CD14-positive monocyte (primary cell): Measurements from ENCODE around the gene CARMIL1. TPM values are rescaled to one million over a fixed set of nuclear protein-coding genes. Genes with fewer than 3 reads are reported as not detected.

ENCODE experiments used
- DNase-seq, 3 donors: peaks; one replicate each; pipeline ENCODE4 v3.0.0-alpha.2; 2011 to 2022
- H2AFZ ChIP-seq: 2 replicates; pipeline ENCODE4 v1.6.0; 2012; ENCODE audit warnings: mild to moderate bottlenecking, low read depth, low read length, inconsistent platforms; ENCODE audit not compliant: insufficient read depth, poor library complexity, severe bottlenecking
- H3K27ac ChIP-seq, 2 donors: 1 replicate in 1 of 2; 2 replicates in 1 of 2; pipeline ENCODE4 v1.5.1; 2012 to 2013; ENCODE audit warnings: low read length in 2 of 2, control low read depth in 1 of 2, inconsistent platforms in 1 of 2, low read depth in 1 of 2, mild to moderate bottlenecking in 1 of 2
- H3K27me3 ChIP-seq, 2 donors: one replicate each; pipeline versions ENCODE4 v1.6.0 to v1.6.1; 2011 to 2013; ENCODE audit warnings: low read length in 2 of 2; ENCODE audit not compliant: control insufficient read depth in 2 of 2, insufficient read depth in 2 of 2
- H3K36me3 ChIP-seq, 2 donors: replicated peaks in 1 of 2; 1 replicate in 1 of 2; 2 replicates in 1 of 2; pipeline versions ENCODE4 v1.5.1 to v1.6.1; 2012 to 2013; ENCODE audit warnings: low read length in 2 of 2, control low read depth in 1 of 2, inconsistent platforms in 1 of 2, mild to moderate bottlenecking in 1 of 2; ENCODE audit not compliant: insufficient read depth in 2 of 2, control insufficient read depth in 1 of 2
- H3K4me1 ChIP-seq, 2 donors: 1 replicate in 1 of 2; 2 replicates in 1 of 2; pipeline versions ENCODE4 v1.5.1 to v1.6.1; 2012 to 2013; ENCODE audit warnings: low read length in 2 of 2, control low read depth in 1 of 2, inconsistent platforms in 1 of 2, mild to moderate bottlenecking in 1 of 2, moderate library complexity in 1 of 2; ENCODE audit not compliant: insufficient read depth in 2 of 2, control insufficient read depth in 1 of 2
- H3K4me2 ChIP-seq: replicated peaks from 2 replicates; pipeline ENCODE3; 2012; ENCODE audit warnings: low read length, moderate library complexity, mild to moderate bottlenecking; ENCODE audit not compliant: poor library complexity, severe bottlenecking; ENCODE audit errors: extremely low read depth
- H3K4me3 ChIP-seq, 3 experiments: fragments of 200-600 bp in 1 of 3; sonication (generic) in 1 of 3; replicated peaks in 1 of 3; 1 replicate in 2 of 3; 2 replicates in 1 of 3; pipeline ENCODE4 v1.5.1; 2011 to 2013; ENCODE audit warnings: low read length in 3 of 3, mild to moderate bottlenecking in 3 of 3, control low read depth in 2 of 3, low read depth in 2 of 3, inconsistent platforms in 1 of 3, moderate library complexity in 1 of 3
- H3K79me2 ChIP-seq: 2 replicates; pipeline ENCODE4 v1.6.0; 2012; ENCODE audit warnings: mild to moderate bottlenecking, control low read depth, inconsistent platforms, low read length, moderate library complexity; ENCODE audit not compliant: insufficient read depth
- H3K9ac ChIP-seq: 2 replicates; pipeline ENCODE4 v1.6.0; 2017; ENCODE audit warnings: low read length, mild to moderate bottlenecking; ENCODE audit not compliant: insufficient read depth, poor library complexity, severe bottlenecking
- H3K9me3 ChIP-seq, 2 donors: replicated peaks in 1 of 2; 1 replicate in 1 of 2; 2 replicates in 1 of 2; pipeline versions ENCODE4 v1.5.1 to v1.6.1; 2012 to 2013; ENCODE audit warnings: low read length in 2 of 2, control low read depth in 1 of 2; ENCODE audit not compliant: control insufficient read depth in 1 of 2, insufficient read depth in 1 of 2
- H4K20me1 ChIP-seq: 2 replicates; pipeline ENCODE4 v1.6.0; 2012; ENCODE audit warnings: mild to moderate bottlenecking, low read length, control low read depth, moderate library complexity; ENCODE audit not compliant: insufficient read depth
- H3K27ac Mint-ChIP-seq, 7 donors: one replicate each; pipeline ENCODE4 v1.8.0; 2020; ENCODE audit warnings: mild to moderate bottlenecking in 7 of 7, mixed read lengths in 7 of 7, moderate library complexity in 6 of 7, inconsistent platforms in 2 of 7
- H3K27me3 Mint-ChIP-seq, 3 donors: one replicate each; pipeline ENCODE4 v1.8.0; 2021 to 2022; ENCODE audit warnings: low read depth in 3 of 3, mild to moderate bottlenecking in 3 of 3, mixed read lengths in 3 of 3, moderate library complexity in 3 of 3, inconsistent platforms in 1 of 3
- H3K36me3 Mint-ChIP-seq, 2 donors: one replicate each; pipeline ENCODE4 v1.8.0; 2020; ENCODE audit warnings: mixed read lengths in 2 of 2, inconsistent platforms in 1 of 2, mild to moderate bottlenecking in 1 of 2
- H3K4me1 Mint-ChIP-seq: one replicate; pipeline ENCODE4 v1.8.0; 2020; ENCODE audit warnings: mild to moderate bottlenecking, mixed read lengths
- H3K4me3 Mint-ChIP-seq, 2 donors: one replicate each; pipeline ENCODE4 v1.8.0; 2020; ENCODE audit warnings: mild to moderate bottlenecking in 2 of 2, mixed read lengths in 2 of 2, moderate library complexity in 1 of 2
- H3K9me3 Mint-ChIP-seq, 7 donors: one replicate each; pipeline ENCODE4 v1.8.0; 2020 to 2022; ENCODE audit warnings: mixed read lengths in 7 of 7, mild to moderate bottlenecking in 6 of 7, moderate library complexity in 6 of 7, inconsistent platforms in 2 of 7
- CTCF ChIP-seq: fragments of 200-600 bp; IDR thresholded peaks from one replicate; pipeline ENCODE4 v1.8.0; 2022; ENCODE audit warnings: antibody characterized with exemption, mild to moderate bottlenecking
- WGBS: methylation state at CpG from one replicate; pipeline ENCODE4 v1.1.5; 2013; ENCODE audit warnings: missing lambda C conversion rate; ENCODE audit not compliant: insufficient coverage; 5-methylcytosine and 5-hydroxymethylcytosine counted together
- intact Hi-C, 2 donors: fragments of 100-400 bp; cut with micrococcal nuclease; formaldehyde crosslinking; loops; one replicate each; pipeline versions ENCODE4 v1.15.0 to v1.15.1; 2023
- polyA plus RNA-seq, 3 donors: library from polyadenylated mRNA; depleted of rRNA in 1 of 3; unstranded in 2 of 3; stranded (reverse) in 1 of 3; fragments of 300-500 nt in 2 of 3; fragments of >200 nt in 1 of 3; fragmentation: Illumina TruSeq in 2 of 3; gene quantifications; 1 replicate in 2 of 3; 2 replicates in 1 of 3; pipeline ENCODE4 v1.2.3, GENCODE V29; 2012 to 2021

CARMIL1 gene
- polyA plus RNA-seq, 3 donors, result 0.30 to 0.49 (median 0.41) TPM

- no peak overlapping the region for H3K9ac ChIP-seq
- no peaks in the 10 kb centered on the region for H3K79me2 ChIP-seq
- no peaks in the 10 kb centered on the region for H3K36me3 Mint-ChIP-seq
- no peaks in the 10 kb centered on the region for H3K36me3 ChIP-seq
- no CpG with 5 or more reads among the region's 1 CpG for WGBS
- TF ChIP-seq CTCF, result no peak
- no peak overlapping the region for H3K4me3 Mint-ChIP-seq
- peaks cover 14 to 15% of the 10 kb centered on the region in 2 donors for H3K4me1 ChIP-seq
- H3K27ac ChIP-seq, result no peak overlapping the region
- H3K4me3 ChIP-seq, result no peak overlapping the region
- no peak overlapping the region for H3K27ac Mint-ChIP-seq
- no peaks in the 10 kb centered on the region for H3K9me3 Mint-ChIP-seq
- no peak overlapping the region for H3K4me2 ChIP-seq
- no peaks in the 10 kb centered on the region for H4K20me1 ChIP-seq
- H3K27me3 Mint-ChIP-seq, result peaks cover 0 to 5% (median 0%) of the 10 kb centered on the region in 3 donors
- peaks cover 20% of the 10 kb centered on the region for H3K4me1 Mint-ChIP-seq
- no peaks in the 10 kb centered on the region for H3K27me3 ChIP-seq
- no peaks in the 10 kb centered on the region for H3K9me3 ChIP-seq
- no peak for DNase-seq
- intact Hi-C loops, result no loop called here
- H2AFZ ChIP-seq, result no peak overlapping the region
Measured at GRCh38 chr6:25615471-25615870, 336.3 kb downstream of the CARMIL1 start.

- Mint-ChIP-seq H3K9me3 (no peaks in the 10 kb centered on the region), H3K27me3 (peaks cover 0 to 5% (median 0%) of the 10 kb centered on the region in 3 donors), H3K27ac (no peak overlapping the region), H3K4me3 (no peak overlapping the region), H3K36me3 (no peaks in the 10 kb centered on the region), H3K4me1 (peaks cover 18% of the 10 kb centered on the region)
- Histone ChIP-seq H3K4me1 (peaks cover 14 to 15% of the 10 kb centered on the region in 2 donors), H4K20me1 (no peaks in the 10 kb centered on the region), H3K9ac (no peak overlapping the region), H3K36me3 (no peaks in the 10 kb centered on the region), H3K4me3 (no peak overlapping the region), H3K27me3 (no peaks in the 10 kb centered on the region), H3K27ac (no peak overlapping the region), H2AFZ (no peak overlapping the region), H3K4me2 (no peak overlapping the region), H3K9me3 (no peaks in the 10 kb centered on the region), H3K79me2 (no peaks in the 10 kb centered on the region)
- TF ChIP-seq CTCF, result no peak
- no CpG with 5 or more reads among the region's 2 CpGs for WGBS
- peak in 1 of 3 donors; percentile 7 for DNase-seq
- intact Hi-C loops, result no loop called here
Measured at GRCh38 chr6:25617997-25618396, 338.8 kb downstream of the CARMIL1 start.
